Measurements from ENCODE around the gene GSS. TPM values are rescaled to one million over a fixed set of nuclear protein-coding genes. Genes with fewer than 3 reads are reported as not detected.

Gene GSS
- total RNA-seq, 4 donors from 2014 or later = 49.9 to 56.7 (median 52.9) TPM

DNA sequence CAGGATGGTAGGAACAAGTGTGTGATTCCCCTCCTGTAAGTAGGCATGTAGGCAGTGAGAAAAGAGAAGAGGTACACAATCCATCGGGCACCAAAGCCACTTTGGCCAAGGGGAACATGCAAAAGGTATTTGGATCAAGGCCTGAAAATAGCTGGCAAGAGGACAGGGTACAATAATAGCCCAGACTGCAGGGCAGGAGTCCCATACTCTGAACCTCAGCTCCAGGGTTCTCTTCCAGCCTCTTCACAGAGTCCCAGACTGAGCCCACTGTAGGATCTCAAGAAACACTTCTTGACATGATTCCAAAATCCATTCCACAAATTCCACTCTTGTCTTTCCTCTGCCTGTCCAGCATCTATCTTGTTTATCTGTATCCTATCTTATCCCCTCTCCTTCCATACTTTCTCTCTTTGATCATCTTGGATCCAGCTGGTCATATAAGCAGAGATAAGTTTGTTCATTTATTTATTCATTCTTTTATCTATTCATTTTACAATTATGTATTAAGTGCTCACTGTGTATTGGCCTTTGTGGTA, 59.5 kb downstream of the GSS start:
- TF ChIP-seq, protein P1, sequence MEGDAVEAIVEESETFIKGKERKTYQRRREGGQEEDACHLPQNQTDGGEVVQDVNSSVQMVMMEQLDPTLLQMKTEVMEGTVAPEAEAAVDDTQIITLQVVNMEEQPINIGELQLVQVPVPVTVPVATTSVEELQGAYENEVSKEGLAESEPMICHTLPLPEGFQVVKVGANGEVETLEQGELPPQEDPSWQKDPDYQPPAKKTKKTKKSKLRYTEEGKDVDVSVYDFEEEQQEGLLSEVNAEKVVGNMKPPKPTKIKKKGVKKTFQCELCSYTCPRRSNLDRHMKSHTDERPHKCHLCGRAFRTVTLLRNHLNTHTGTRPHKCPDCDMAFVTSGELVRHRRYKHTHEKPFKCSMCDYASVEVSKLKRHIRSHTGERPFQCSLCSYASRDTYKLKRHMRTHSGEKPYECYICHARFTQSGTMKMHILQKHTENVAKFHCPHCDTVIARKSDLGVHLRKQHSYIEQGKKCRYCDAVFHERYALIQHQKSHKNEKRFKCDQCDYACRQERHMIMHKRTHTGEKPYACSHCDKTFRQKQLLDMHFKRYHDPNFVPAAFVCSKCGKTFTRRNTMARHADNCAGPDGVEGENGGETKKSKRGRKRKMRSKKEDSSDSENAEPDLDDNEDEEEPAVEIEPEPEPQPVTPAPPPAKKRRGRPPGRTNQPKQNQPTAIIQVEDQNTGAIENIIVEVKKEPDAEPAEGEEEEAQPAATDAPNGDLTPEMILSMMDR (IDR thresholded peaks at IDR 0.05) = no peak
- no peak for TF ChIP-seq POLR2A (IDR thresholded peaks at IDR 0.05)
- H3K4me3 ChIP-seq (ENCODE audit: low read depth, poor library complexity, severe bottlenecking) = no peak overlapping the region
- intact Hi-C loops (cut with DNase I; ENCODE audit: low total_unique reads) = no loop called here
- DNase-seq (ENCODE audit: low spot score in 2 of 2) = no peak
- 42 to 48% methylated on average over 1 of the region's 1 CpG for WGBS, 2 donors

DNA sequence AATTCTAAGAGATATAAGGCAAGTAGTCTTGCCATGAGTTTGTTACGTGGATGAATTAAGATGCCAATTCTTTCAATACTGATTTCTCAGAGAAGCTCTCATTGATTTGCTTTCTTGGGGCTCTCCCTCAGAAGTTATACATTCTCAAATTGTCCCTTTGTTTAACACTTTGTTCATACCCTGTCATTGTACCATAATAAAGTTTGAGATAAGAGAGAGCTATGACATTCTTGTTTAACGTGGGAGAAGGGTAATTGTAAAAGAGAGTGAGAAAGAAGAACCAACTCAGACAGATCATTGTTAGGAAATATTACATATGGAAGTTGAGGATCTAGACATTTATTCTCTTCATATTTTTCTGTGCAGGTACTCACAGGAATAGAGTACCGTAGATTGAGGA, 60.1 kb downstream of the GSS start:
- no peak for DNase-seq (ENCODE audit: low spot score in 2 of 2)
- 56 to 64% methylated on average over 3 of the region's 3 CpGs for WGBS, 2 donors
- no peak for TF ChIP-seq POLR2A (IDR thresholded peaks at IDR 0.05)
- TF ChIP-seq, protein P1 (IDR thresholded peaks at IDR 0.05) = no peak
- H3K4me3 ChIP-seq (ENCODE audit: low read depth, poor library complexity, severe bottlenecking) = no peak overlapping the region
- intact Hi-C loops (cut with DNase I; ENCODE audit: low total_unique reads) = no loop called here

DNA sequence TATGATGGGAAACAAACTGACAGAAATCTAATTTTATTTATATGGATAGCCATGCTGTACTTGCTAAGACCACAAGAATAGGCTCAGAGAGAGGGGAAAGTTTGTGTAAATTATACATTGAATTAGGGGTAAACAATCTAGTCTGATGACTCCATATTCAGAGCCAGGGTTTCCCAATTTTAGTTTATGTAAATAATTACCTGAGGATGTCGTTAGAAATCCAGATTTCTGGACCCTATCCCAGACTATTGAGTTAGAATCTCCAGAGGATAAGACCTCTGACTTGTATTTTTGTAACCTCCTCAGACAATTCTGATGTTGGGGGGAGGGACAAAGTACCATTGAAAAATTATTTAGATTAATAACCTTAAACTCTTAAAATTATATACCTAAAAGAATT, 60.9 kb downstream of the GSS start:
- 18 to 35% methylated on average over 1 of the region's 1 CpG for WGBS, 2 donors
- no peak for DNase-seq (ENCODE audit: low spot score in 2 of 2)
- H3K4me3 ChIP-seq (ENCODE audit: low read depth, poor library complexity, severe bottlenecking) = no peak overlapping the region
- TF ChIP-seq, protein P1 (IDR thresholded peaks at IDR 0.05) = no peak
- TF ChIP-seq POLR2A (IDR thresholded peaks at IDR 0.05) = no peak
- intact Hi-C loops (cut with DNase I; ENCODE audit: low total_unique reads) = no loop called here

DNA sequence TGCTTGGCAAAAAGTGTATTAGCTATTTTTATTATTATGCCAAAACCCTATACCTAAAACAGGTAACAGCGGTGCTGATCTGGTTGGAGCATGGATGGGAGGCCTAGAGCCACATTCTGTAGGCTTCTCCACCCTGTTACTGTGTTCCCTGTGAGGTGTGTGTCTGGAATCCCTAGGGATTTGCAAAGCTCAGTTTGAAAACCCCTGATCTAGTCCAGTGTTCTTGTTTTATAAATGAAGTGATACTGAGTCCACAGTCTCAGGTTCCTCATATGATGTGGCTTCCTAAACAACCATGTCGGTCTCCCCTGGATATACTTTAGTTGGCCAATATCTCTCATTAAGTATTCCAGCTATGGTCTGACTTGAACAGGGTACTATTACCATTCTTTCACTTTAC, 62.9 kb downstream of the GSS start:
- WGBS, 2 donors = 96 to 98% methylated on average over 2 of the region's 2 CpGs
- TF ChIP-seq, protein P1 (IDR thresholded peaks at IDR 0.05) = no peak
- no peak for TF ChIP-seq POLR2A (IDR thresholded peaks at IDR 0.05)
- intact Hi-C loops (cut with DNase I; ENCODE audit: low total_unique reads) = no loop called here
- DNase-seq (ENCODE audit: low spot score in 2 of 2) = no peak
- no peak overlapping the region for H3K4me3 ChIP-seq (ENCODE audit: low read depth, poor library complexity, severe bottlenecking)

DNA sequence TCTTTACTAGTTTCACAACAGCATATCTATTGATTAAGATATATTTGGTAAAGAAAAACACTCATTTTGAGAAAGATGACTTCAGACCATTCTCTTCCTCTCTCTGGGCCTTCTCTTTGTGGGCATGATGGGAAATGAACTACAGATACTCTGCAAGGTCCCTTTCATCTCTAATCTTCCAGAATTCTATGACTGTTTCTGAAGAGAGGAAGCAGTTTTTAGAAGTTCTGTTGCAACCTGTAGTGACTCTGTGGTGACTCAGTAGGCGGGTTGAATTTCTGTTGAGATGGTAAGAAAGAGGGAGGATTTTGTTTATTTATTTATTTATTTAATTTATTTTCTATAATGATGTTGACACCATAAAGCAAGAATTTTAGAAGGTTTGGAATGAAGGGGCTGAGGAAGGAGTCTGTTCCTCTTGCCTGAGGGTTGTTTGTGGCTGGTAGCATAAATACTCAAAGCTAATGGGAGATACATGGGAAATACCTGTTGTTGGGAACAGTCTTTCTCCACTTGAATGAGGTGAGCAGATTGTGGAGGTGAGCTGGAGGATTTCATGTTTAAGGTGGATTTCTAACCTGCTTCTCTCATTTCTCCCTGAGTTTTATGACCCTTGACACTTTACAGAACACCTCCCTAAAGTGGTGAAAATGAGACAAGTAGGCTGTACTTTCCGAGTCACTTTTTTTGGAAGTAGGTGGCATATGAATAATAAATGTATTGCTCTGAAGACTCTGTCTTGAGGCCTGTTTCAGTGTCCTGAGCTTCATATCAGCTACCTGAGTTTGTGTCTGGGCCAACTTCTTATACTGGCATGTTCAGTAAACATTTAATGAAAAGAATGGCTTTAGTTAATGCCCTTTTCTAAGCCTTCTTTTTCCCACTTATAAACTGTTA, 64.2 kb downstream of the GSS start:
- no peak for DNase-seq (ENCODE audit: low spot score in 2 of 2)
- intact Hi-C loops (cut with DNase I; ENCODE audit: low total_unique reads) = no loop called here
- TF ChIP-seq, protein P1 (IDR thresholded peaks at IDR 0.05) = no peak
- TF ChIP-seq POLR2A (IDR thresholded peaks at IDR 0.05) = no peak
- 71 to 76% methylated on average over 2 of the region's 2 CpGs for WGBS, 2 donors
- no peak overlapping the region for H3K4me3 ChIP-seq (ENCODE audit: low read depth, poor library complexity, severe bottlenecking)
